ENCODE measurements around the gene UBR3.

Gene UBR3

DNA sequence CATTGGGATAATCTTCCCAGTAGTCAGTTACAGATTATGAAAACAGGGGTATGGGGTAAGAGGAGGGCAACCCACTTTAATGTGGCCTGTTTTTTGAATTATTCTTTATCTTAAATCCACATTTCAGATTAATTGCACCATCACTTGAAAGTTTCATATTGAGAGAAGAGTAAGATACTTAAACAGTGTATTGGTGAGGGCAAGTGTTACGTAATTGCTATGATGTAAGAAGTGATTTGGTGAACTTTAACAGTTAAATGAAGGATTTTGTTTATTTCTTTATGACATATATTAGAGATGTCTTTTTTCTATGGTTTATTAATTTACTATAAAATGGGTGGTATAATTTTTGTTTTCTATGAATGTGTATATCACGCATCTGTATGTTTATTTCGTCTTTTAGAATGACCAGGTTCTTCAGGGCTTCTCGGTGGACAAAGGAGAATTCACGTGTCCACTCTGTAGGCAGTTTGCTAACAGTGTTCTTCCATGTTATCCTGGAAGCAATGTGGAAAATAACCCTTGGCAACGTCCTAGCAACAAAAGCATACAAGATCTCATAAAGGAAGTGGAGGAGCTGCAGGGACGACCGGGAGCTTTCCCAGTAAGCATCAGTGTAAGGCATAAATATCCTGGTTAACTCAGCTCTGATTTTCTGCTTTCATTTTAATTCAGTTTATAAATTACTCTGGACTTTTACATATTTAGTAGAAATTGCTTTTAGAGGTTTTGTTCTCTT, 179.5 kb downstream of the UBR3 start:
- no peak for DNase-seq

DNA sequence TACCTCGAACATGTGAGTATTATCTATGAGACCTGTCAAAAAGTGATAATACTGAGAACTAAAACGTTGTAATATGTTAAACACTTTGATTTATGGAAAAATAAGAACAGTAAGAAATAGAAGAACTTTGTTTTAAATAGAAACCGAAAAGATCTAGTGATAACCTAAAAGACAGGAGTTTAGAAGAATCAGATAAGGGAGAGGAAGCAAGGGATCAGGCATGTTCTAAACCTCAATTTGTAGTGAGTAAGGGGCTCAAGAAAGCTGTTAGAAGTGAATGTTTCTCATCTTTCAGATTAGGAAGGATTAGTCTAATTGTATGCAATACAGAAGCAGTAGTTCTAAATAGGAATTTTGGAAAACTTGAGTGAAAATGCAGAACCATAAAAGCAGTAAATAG, 182.0 kb downstream of the UBR3 start:
- no peak for DNase-seq

DNA sequence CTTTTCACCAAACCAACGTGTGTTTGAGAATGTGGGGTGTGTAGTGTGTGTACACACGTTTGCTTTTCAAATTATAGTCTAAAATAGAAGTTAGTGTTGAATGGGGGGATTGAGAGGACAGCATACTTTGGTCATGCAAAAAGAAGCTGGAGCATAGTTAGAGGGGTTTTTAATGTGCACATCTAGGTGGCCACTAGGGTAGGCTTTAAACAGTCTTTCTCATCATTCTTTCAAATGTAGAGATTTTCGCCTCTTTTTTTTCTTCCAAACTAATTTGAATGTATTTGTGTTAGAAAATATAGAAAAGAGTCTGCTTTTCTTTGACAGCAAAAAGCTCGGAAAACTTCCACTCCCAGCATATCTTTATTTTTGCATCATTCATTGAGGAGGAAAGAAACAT, 185.5 kb downstream of the UBR3 start:
- DNase-seq = no peak

DNA sequence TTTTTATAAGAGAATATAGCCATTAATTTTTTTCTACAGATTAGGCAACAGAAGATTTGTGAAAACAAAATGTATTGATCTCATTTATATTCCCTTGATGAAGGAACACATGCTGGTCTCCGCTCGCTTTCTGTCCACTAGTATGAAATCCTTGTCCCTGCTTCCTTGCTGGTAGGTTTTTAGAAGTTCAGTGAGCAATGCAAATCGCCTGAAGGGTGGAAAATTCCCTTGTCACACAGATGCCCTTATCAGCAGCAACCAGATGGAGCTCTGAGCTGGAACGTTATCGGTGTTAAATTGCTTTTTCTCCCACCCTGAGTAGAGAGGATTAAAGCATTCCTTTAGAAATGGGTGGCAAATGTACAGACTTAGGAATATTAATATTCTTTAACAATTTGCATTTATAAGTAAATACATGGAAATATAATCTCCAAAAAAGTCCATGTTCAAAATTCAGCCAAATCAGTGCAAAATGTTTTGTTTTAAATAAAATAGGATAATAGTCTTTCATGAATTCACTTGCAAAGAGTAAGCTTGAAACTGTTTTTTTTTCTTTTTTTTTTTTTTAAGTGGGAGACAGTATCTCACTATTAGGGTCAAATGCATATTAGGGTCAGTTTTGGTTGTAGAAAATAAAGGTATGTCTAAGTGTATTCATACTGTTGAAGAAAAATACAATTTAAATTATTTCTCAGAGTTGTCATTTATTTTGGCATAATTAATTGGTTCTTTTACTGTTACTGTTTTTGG, 186.7 kb downstream of the UBR3 start:
- DNase-seq = no peak

DNA sequence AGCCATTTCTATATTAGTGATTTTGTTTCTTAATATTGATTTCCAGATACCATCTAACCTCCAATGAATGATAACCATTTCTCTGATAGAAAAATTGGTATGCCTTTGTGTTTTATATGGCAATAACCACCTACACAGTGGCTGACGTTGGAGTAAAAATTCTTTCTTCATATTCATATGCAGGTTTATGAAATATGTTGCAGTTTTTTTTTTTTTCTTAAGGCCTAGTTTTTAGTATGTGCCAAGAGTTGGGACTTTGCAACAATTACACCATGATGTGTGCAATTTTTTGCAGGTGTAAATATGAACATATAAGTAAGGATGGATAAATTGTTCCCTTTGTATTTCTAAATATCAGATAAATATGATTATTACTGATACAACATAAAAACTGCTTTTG, 187.5 kb downstream of the UBR3 start:
- DNase-seq = no peak

DNA sequence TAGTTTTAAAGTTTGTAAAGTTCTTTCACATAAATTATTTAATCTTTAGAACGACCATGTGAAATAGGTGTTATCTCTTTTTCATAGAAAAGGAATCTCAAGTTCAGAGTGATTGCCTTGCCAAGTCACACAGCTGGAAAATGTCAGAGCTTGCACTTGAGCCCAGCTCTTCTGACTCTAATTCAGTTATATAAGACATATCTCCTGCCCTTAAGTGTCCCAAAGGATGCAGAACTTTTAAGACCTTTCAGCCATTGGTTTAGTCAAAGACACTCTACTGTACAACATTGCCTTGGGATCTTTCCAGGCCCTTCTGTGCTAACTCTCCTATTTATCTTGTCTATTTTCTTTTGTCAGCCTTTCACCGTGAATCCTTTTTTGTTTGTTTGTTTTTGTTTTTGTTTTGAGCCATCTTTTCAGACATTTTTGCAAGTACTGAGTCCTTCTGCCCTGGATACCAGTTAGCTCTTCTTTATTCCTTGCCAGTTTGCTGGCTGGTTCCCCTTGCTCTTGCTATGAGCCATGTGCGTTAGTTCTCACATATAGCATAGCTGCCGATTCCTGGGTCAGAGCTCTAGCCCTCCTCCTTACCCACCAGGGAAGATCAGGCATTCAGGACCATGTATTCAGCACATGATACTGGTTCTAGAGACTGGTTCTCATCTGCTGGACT, 190.7 kb downstream of the UBR3 start:
- no peak for DNase-seq

DNA sequence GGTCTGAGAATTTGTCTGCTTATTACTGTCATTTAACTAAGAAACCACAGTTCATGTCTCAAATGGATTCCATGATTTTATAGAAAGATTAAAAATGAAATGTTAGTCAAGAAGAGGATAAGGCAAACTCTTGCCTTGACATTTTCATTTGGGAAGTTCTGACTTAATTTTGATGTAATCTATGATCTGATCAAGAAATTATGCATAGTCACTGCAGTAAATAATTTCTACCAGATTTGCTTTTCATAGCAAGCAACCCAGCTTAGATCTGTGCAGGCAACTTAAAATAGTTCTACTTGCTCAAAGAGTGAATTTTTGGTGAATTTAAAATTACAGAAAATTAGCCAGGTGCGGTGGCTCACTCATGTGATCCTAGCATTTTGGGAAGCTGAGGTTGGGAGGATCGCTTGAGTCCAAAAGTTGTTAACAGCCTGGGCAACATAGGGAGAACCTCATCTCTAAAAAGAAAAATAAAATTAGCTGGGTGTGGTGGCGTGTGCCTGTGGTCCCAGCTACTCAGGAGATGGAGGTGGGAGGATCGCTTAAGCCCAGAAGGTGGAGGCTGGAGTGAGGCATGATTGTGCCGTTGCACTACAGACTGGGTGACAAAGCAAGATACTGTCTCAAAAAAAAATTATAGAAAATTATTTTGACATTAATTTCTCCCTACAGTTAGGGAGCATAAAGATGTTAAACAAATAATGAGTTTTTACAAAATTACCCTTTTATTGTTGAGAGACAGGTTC, 192.0 kb downstream of the UBR3 start:
- no peak for DNase-seq

DNA sequence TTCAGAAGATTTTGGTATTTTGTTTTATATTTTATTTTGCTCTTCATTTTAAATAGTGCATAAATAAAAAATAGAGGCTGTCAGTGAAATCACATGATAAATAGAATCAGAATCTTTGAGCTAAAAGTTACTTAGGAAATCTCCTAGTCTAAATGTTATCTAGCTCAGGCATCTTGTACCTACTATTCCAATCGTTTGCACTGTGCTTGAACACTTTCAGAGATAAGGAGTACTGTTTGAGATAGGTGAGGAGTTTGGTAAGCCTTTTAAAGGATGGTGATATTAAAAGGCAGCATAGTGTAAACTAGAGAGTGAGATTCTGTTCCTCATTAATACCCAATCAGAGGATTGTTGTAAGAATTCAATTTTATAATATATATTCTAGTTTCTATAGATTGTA, 193.5 kb downstream of the UBR3 start:
- DNase-seq = no peak

DNA sequence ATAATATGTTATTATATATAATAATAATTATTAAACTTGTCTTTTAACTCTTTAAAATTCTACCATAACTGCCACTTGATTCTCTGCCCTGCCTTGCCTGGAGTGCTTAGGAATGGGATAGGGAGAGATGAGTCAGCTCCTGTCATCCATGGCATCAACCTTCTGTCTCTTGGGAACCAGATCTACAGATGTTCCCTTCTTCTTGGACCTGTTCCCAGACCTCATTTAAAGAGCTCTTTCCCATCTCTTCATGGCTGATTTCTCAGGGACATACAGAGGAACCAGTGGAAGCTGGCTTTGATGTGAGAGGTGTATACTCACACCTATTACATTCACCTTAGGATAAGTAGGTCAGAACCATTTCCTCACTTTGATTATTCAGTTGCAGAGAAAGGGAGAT, 195.4 kb downstream of the UBR3 start:
- DNase-seq = no peak

DNA sequence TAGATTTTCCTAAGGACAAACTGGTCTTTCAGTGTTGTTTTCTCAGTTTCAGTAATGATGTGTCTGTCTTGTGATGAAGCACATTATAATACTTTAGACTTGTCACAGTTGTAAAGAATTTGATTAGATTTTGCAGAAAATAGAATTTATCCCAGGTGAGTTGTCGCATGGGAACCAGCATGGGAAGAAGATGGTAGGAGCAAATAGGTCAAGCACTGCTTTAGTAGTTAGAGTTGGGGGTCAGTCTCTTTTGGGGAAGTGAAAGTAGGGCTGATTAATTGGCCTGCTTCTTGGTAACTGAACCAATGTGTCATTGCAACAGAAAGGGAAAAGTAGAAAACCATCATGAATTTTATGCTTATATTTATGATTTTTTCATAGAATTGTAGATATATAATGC, 197.5 kb downstream of the UBR3 start:
- no peak for DNase-seq

DNA sequence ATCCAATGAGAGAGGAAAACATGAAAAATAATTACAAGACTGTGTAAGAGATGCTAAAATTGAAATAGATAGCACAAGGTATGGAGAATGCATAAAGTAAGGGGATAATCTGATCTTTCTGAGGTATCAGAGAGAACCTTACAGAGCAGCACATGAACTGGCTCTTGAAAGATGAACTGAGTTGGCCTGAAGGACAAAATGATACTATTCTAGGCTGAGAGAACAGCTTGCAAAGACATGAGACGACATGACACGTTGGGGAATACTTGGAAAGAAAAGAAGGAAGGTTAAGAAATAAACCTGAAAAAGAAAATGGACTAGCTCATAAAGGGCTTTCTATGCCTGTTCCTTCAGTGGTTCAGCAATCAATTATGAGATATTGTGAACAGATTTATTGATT, 198.0 kb downstream of the UBR3 start:
- no peak for DNase-seq

DNA sequence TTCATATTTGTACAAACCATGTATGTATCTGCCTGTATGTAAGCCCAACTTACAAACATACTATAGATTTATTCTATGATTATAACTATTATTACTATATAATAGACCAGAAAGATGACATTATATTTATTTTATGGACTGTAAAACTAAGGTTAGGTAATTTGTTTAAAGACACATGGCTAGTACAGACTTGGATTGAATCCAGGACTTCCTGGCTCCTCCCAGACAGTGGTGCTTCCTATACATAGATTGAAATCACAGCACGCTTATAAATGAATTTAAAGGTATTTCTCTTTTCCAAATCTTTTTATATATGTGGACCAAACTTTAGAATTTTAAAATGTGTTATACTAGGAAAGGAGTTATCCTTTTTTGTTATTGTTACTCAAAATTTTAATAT, 199.1 kb downstream of the UBR3 start:
- no peak for DNase-seq

DNA sequence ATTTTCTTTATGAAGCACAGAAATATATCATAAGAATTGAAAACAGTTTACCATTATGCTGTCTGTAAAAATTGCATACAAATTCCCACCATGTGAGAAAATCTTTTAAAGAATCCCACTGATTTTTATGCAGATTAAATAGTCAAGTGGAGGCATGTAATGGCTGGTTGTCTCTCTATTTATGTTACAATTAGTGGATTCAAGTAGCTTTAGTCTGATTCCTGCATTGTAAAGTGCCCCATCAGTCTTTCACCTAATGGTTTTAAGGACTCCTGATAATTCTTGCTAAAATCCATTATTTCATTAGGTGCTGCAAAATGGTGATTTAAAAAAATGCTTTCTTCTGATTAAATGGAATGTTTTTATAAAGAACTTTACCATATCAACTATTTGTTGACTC, 202.3 kb downstream of the UBR3 start:
- no peak for DNase-seq

DNA sequence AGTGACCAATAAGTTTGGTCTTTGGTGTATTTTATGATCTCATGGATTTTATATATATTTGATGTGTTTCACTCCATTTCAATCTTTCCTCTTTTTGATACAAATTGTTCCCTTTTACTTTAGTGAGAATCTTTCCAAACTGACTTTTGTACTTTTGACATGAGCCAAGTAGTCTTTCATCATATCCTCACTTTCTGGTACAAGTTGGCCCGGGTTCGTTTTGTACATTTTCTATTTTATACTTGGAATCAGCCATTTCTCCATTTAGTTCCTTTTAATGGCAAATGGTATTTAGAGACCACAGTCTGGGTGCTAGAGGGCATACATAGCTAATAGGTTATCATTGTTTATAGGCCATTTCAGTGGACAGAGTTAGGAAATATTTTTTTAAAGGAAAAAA, 202.8 kb downstream of the UBR3 start:
- no peak for DNase-seq

DNA sequence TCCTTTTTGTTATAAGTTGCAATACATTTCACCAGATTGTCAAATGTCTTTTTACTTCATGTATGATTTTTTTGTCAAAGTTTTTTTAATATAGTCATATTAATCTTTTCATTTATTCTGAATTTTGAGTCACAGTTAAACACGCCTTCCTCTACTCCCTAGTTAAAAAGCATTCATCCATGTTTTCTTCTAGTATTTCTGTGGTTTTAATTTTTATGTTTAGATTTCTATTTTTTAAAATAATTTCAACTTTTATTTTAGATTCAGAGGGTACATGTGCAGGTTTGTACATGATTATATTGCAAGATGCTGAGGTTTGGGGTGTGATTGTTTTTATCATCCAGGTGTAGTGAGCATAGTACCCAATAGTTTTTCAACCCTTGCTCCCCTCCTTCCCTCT, 204.0 kb downstream of the UBR3 start:
- no peak for DNase-seq

DNA sequence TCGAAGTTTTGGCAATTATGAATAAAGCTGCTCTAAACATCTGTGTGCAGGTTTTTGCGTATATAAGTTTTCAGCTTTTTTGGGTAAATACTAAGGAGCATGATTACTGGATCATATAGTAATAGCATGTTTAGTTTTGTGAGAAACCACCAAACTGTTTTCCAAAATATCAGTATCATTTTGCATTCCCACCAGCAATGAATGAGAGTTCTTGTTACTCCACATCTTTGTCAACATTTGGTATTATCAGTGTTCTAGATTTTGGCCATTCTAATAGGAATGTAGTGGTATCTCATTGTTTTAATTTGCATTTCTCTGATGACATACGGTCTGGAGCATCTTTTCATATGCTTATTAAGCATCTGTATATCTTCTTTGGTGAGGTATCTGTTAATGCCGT, 207.3 kb downstream of the UBR3 start:
- no peak for DNase-seq

DNA sequence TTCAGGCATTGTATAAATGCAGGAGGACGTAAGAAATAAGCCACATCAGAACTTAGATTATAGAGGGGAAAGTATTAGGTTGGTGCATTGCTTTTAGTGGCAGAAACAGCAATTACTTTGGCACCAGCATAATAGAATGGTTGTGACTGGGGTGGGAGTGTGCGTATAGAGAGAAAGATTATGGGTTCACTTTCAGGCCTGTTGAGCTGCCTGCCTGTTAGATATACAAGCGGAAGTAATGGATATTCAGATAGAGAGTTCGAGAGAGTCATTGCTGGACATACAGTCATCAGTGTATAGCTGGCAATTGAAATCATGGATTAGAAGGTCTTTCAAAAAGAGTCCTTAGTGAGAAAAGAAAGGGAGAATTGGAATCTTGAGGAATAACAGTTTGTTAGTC, 211.5 kb downstream of the UBR3 start:
- no peak for DNase-seq

DNA sequence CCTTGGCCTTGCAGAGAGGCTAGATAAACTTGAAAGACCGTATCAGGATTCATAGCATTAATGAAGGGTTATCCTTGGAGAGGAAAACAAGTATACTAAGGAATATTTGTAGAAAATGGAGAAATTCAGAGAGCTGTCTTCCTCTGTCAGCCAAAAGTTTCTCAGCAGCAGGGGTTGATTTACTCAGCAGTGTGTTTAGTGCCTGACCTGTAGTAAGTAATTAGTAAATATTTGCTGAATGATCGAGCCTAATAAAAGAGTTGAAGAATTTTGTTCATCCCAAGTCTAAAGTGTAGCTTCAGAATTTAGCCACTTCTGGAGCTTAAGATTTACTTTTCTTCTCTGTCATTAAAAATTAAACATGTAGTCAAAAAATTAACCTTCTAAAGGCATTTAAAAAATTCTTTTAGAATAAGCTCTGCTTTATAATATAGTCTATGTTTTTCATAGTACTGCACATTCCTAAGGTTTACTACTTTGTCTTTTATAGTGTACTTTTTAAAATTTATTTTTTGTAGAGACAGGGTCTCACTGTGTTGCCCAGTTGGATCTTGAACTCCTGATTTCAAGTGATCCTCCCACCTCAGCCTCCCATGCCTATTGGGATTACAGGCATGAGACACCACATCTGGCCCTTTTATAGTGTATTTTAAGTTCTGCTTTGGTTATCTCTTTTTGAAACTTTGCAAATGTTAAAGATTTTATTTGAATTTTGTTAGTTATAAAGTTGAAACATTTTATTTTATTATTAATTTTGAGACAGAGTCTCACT, 212.3 kb downstream of the UBR3 start:
- no peak for DNase-seq

DNA sequence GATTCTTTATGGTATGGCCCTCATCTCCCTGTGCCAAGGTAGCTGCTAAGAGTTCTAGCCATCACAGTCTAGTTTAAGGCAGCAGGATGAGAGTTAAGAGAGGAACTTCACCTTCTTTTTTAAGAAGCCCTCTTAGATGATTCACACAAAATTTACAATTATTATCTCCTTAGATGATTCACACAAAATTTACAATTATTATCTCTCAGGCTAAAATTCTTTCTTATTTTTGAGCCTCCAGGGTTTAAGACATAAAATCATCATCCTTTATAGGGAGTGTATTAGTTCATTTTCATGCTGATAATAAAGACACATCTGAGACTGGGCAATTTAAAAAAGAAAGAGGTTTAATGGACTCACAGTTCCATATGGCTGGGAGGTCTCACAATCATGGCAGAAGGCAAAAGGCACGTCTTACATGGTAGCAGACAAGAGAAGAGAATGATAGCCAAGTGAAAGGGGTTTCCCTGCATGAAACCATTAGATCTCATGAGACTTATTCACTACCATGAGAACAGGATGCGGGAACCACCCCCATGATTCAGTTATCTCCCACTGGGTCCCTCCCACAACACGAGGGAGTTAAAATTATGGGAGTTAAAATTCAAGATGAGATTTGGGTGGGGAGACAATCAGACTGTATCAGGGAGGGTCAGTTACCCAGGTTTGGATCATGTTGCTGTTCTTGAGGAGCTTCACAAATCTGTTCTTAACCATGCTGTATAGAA, 217.7 kb downstream of the UBR3 start:
- DNase-seq = no peak

DNA sequence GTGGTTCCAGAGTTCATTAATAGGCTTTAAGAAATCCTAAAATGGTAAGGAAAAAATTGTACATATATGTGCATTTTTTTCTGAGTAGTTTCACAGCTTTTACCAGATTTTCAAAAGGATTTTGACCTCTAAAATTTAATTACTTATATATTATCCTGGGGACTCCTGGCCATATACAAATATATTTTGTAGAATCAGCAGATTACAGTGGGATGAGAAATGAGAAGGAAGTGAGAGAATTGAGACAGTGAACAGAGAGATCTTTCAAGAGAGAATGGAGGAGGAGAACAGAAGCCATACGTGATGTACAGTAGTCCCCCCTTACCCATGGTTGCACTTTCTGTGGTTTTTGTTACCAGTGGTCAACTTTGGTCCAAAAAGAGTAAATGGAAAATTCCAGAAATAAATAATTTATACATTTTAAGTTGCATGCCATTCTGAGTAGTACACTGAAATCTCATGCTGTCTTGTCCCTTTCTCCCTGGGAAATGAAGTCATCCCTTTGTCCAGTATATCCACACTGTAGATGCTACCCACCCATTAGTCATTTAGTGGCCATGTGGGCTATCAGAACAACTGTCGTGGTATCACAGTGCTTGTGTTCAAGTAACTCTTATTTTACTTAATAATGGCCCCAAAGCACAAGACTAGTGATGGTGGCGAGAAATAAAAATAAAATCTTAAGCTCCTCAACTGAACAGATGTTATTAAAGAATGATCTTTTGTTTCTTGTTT, 220.2 kb downstream of the UBR3 start:
- DNase-seq = no peak

DNA sequence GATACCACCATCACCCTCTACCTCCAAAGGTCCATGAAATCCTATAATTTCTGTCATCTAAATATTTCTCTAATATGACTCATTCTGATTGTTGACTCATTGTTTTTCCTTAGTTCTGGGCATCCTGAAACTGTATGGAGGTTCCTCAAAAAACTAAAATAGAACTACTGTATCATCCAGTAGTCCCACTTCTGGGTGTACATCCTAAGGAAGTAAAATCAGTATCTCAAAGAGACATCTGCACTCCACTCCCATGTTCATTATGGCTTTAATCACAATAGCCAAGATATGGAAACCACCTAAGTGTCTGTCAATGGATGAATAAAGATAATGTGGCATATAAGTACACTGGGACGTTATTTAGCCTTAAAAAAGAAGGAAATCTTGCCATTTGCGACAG, 224.9 kb downstream of the UBR3 start:
- no peak for DNase-seq

All from NCI-H1417 treated with DMSO at 0.1 percent for 48 hours (cell line).